Mucosa of rectum (tissue), 2 donors: Measurements from ENCODE around the gene SLC23A1.
"Not testable (repeated sequence)": the region's sequence is repeated elsewhere in the genome, so short reads cannot be mapped to it uniquely, and the experiment has no call there.

Source experiments
- H3K27ac ChIP-seq, 2 donors: one replicate each; pipeline ENCODE4 v1.7.0; 2013; ENCODE audit warnings: inconsistent platforms in 2 of 2, low read depth in 2 of 2, low read length in 2 of 2
- H3K27me3 ChIP-seq, 2 donors: one replicate each; pipeline ENCODE4 v1.7.0; 2013; ENCODE audit warnings: low read length in 2 of 2; ENCODE audit not compliant: control insufficient read depth in 2 of 2, insufficient read depth in 2 of 2
- H3K36me3 ChIP-seq, 2 donors: one replicate each; pipeline ENCODE4 v1.7.0; 2013; ENCODE audit warnings: low read length in 2 of 2; ENCODE audit not compliant: control insufficient read depth in 2 of 2, insufficient read depth in 2 of 2
- H3K4me1 ChIP-seq, 2 donors: one replicate each; pipeline ENCODE4 v1.7.0; 2013; ENCODE audit warnings: low read length in 2 of 2, mild to moderate bottlenecking in 1 of 2; ENCODE audit not compliant: control insufficient read depth in 2 of 2, insufficient read depth in 2 of 2
- H3K4me3 ChIP-seq, 2 donors: one replicate each; pipeline ENCODE4 v1.7.0; 2013; ENCODE audit warnings: low read length in 2 of 2
- H3K9ac ChIP-seq, 2 donors: one replicate each; pipeline ENCODE4 v1.7.0; 2013; ENCODE audit warnings: low read length in 2 of 2, low read depth in 1 of 2, mild to moderate bottlenecking in 1 of 2
- H3K9me3 ChIP-seq, 2 donors: one replicate each; pipeline ENCODE4 v1.7.0; 2013; ENCODE audit warnings: low read length in 2 of 2; ENCODE audit not compliant: control insufficient read depth in 2 of 2
- donor health status: healthy.
- donor health status: Normal muscosa, but diverticular disease.

SLC23A1 gene

GRCh38 chr5:139390639-139391569, 7.8 kb upstream of the SLC23A1 start:
- Histone ChIP-seq H3K9ac (peak overlapping the region; percentile 63 to 68), H3K9me3 (no peaks in the 10 kb centered on the region), H3K27me3 (peaks cover 0 to 7% of the 10 kb centered on the region in 2 donors), H3K36me3 (peaks cover 8 to 10% of the 10 kb centered on the region in 2 donors), H3K27ac (peak overlapping the region; percentile 85 to 90), H3K4me1 (peaks cover 50 to 58% of the 10 kb centered on the region in 2 donors), H3K4me3 (peak overlapping the region; percentile 76 to 84)

DNA sequence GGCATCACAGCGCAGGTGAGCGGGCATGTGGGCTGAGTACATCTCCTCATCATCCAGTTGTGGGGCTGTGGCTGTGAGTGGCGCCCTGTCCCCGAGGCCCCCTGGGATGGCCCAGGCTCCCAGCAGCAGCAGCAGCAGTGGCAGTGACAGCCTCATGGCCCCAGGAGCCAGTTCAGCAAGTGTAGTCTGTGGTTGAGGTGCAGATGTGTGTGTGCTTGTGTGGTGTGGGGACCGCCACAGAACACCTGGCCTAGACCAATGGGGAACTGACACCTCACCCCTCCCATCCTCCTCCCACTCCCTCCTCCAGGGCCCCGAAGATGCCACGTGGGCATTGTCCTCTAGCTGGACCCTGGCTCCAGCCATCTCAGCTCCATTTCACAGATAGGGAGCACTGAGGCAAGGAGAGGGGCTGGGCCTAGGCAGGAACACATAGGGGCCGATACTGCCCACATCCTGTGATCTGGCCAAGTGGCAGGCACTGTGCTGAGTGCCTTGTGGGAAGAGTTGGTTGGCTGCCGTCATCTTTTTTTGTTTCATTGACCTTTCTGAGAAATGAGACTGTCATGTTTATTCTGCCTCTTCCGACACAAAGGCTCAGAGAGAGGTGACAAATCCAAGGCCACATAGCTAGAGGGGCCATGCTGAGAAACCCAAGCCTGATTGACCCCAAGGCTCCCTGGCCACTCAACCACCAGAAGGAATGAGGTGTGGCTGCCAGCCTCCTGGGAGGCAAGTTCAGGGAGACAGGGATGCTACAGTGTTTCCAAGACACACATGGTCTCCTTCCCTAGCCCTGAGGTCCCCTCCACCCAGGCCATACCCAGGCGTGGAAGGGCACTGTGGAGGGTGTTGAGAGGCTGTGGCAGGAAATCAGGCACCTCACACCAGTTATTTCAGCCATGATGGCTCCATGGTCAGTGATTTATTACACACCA, 6.9 kb upstream of the SLC23A1 start, which contains the start of gene MZB1:
TSS of gene MZB1 (minus strand) at position 213 of the 938 bp plus-strand sequence. CDS start at position 156, 57 bp downstream.
- H3K27ac ChIP-seq: peak within 1 kb of the TSS; percentile 90 to 91
- no peaks in the 10 kb centered on the region for H3K9me3 ChIP-seq
- peaks cover 54 to 60% of the 10 kb centered on the region in 2 donors for H3K4me1 ChIP-seq
- H3K36me3 ChIP-seq: peaks cover 3 to 8% of the 10 kb centered on the region in 2 donors
- peak within 1 kb of the TSS; percentile 77 to 84 for H3K4me3 ChIP-seq
- H3K27me3 ChIP-seq: peaks cover 0 to 7% of the 10 kb centered on the region in 2 donors
- peak within 1 kb of the TSS; percentile 52 to 87 for H3K9ac ChIP-seq

DNA sequence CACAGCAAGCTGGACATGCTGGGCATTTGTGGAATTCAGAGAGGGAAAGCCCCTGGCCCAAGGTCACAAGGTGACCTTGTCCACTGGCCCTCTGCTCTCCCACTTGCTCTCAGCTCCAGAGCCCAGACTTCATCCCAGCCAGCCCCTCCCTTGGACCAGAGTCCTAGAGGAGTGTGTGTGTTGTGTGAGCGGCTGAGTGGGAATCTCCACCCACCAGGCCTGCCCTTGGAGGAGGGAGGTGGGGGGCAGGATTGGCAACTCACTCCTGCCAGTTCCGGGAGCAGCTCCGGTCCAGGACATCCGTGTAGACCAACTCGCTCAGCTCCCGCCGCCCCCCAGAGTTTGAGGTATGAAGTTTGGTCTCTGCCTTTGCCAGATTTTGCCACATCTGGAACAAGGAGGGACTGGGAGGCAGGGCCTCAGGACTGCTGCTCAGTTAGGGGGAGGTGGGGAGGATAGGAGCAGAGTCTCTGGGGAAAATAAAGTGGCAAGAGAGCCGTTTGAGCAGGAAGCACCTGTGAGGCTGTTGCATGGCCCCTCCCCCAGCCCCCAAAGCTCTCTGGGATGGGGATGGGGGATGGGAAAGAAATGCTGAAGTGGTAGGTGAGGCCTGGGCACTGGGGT, 5.2 kb upstream of the SLC23A1 start:
- Histone ChIP-seq H3K36me3 (peaks cover 3 to 8% of the 10 kb centered on the region in 2 donors), H3K4me3 (peak overlapping the region; percentile 77 to 84), H3K27ac (peak overlapping the region; percentile 90 to 91), H3K4me1 (peaks cover 60 to 68% of the 10 kb centered on the region in 2 donors), H3K9me3 (no peaks in the 10 kb centered on the region), H3K9ac (peak overlapping the region; percentile 87 to 88), H3K27me3 (peaks cover 0 to 1% of the 10 kb centered on the region in 2 donors)

DNA sequence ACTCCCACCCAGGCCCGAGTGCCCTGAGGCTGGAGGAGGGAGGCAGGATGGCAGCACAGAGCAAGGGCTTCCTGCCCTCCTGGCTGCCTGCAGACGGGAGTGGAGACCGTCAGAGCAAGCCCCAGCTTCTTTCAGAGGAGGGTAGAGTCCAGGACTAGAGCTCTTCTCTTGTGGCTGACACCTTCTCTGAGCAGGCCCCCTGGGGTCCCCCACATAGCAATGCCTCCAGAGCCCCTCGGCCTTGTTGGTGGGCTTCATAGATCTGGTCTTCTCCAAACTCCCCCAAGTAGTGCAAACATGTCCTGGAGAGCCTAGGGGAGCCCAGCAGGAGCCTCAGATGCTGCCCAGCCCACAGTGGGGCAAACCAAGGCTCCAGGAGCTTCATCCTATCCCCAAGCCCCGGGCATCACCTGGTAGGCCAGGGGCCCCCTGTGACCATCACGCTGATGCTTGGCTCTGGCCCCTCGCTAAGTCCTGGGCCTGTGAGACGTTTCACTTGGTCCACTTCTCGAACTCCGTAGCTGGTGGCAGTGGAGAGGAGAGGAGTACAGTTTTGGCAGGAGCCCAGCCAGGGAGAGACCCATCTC, 4.6 kb upstream of the SLC23A1 start:
- Histone ChIP-seq H3K4me1 (peaks cover 60 to 64% of the 10 kb centered on the region in 2 donors), H3K27ac (peak overlapping the region; percentile 90 to 91), H3K4me3 (peak overlapping the region; percentile 77 to 84), H3K9ac (peak overlapping the region; percentile 74 to 87), H3K9me3 (no peaks in the 10 kb centered on the region), H3K36me3 (peaks cover 3 to 8% of the 10 kb centered on the region in 2 donors), H3K27me3 (no peaks in the 10 kb centered on the region)

DNA sequence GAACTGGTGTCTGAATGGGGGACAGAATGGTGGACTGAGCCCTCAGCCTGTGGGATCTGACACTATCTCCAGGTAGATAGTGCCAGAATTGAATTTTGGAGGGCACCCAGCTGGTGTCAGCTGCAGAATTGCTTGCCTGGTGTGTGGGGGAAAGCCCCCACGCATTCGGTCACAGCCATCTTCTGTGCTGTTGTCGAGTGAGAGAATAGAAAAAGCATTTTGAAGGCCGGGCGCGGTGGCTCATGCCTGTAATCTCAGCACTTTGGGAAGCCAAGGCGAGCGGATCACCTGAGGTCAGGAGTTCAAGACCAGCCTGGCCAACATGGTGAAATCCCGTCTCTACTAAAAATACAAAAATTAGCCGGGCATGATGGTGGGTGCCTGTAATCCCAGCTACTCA, 3.9 kb upstream of the SLC23A1 start:
- H3K9ac ChIP-seq, H3K27ac ChIP-seq, H3K4me3 ChIP-seq, H3K36me3 ChIP-seq, H3K9me3 ChIP-seq, H3K27me3 ChIP-seq: not testable (repeated sequence)
- peaks cover 65 to 68% of the 10 kb centered on the region in 2 donors for H3K4me1 ChIP-seq

GRCh38 chr5:139386050-139386438, 2.9 kb upstream of the SLC23A1 start:
- Histone ChIP-seq H3K4me3 (no peak overlapping the region), H3K27ac (no peak overlapping the region), H3K27me3 (no peaks in the 10 kb centered on the region), H3K4me1 (peaks cover 60 to 64% of the 10 kb centered on the region in 2 donors), H3K9me3 (no peaks in the 10 kb centered on the region), H3K9ac (no peak overlapping the region), H3K36me3 (peaks cover 3 to 8% of the 10 kb centered on the region in 2 donors)

- Histone ChIP-seq H3K27ac (peak overlapping the region; percentile 63 to 64), H3K4me1 (peaks cover 53 to 57% of the 10 kb centered on the region in 2 donors)
Observed at GRCh38 chr5:139385061-139386049, 2.3 kb upstream of the SLC23A1 start.

DNA sequence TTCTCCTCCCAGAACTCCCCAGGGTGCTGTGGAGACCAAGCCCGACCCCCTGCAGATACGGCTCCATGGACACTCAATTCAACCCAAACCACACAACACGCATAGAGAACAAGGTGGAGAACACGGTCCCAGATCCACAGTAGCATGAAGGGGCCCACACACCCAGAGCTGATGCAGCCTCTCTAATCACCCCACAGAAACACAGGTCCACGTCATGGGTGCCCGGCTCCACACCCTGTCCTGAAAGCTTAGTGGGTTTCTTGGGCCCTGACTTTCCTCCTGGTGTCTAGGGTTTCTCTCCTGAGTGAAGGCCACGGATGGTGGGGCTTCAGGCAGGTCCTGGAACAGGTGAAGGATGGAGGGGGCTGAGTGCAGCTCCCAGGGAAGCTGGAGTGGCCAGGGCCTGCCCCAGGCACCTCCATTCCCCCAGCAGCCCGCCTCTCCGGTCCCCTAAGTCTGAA, 1.5 kb upstream of the SLC23A1 start:
- no peaks in the 10 kb centered on the region for H3K9me3 ChIP-seq
- H3K36me3 ChIP-seq: no peaks in the 10 kb centered on the region
- H3K4me1 ChIP-seq: peaks cover 46 to 51% of the 10 kb centered on the region in 2 donors
- peak overlapping the region; percentile 69 to 76 for H3K4me3 ChIP-seq
- peak overlapping the region; percentile 40 to 63 for H3K27ac ChIP-seq
- peak overlapping the region; percentile 49 to 65 for H3K9ac ChIP-seq
- no peaks in the 10 kb centered on the region for H3K27me3 ChIP-seq

More at GRCh38 chr5:139385061-139386049, 2.3 kb upstream of the SLC23A1 start:
- Histone ChIP-seq H3K9ac (peak overlapping the region; percentile 49 to 65), H3K9me3 (no peaks in the 10 kb centered on the region), H3K36me3 (peaks cover 2 to 3% of the 10 kb centered on the region in 2 donors), H3K4me3 (peak overlapping the region; percentile 69 to 76), H3K27me3 (no peaks in the 10 kb centered on the region)
